Smooth muscle cell (in vitro differentiated cells): ENCODE data around the gene SPAG7. TPM values are rescaled to one million over a fixed set of nuclear protein-coding genes. Genes with fewer than 3 reads are reported as not detected.

Experiments used
- DNase-seq: peaks from one replicate; lab custom pipeline; 2025; ENCODE audit not compliant: unreplicated experiment; lab: John Stamatoyannopoulos, UW
- H2AFZ ChIP-seq: fragments of 200-600 bp; sonication (generic); 2 replicates; pipeline ENCODE4 v1.6.0; 2016; ENCODE audit warnings: antibody characterized with exemption, low read depth, mild to moderate bottlenecking
- H3F3A ChIP-seq: fragments of 200-600 bp; sonication (generic); 2 replicates; pipeline ENCODE4 v1.6.0; 2017; ENCODE audit warnings: antibody characterized with exemption, low read depth
- H3K27ac ChIP-seq: fragments of 200-600 bp; sonication (generic); 2 replicates; pipeline ENCODE4 v1.5.1; 2016; ENCODE audit warnings: low read depth, mild to moderate bottlenecking
- H3K27me3 ChIP-seq: fragments of 200-600 bp; sonication (generic); 2 replicates; pipeline ENCODE4 v1.6.1; 2016; ENCODE audit warnings: low read depth, mild to moderate bottlenecking
- H3K36me3 ChIP-seq: fragments of 200-600 bp; sonication (generic); 2 replicates; pipeline ENCODE4 v1.5.1; 2016; ENCODE audit warnings: low read depth
- H3K4me1 ChIP-seq: fragments of 200-600 bp; sonication (generic); 2 replicates; pipeline ENCODE4 v1.5.1; 2016; ENCODE audit warnings: low read depth
- H3K4me2 ChIP-seq: fragments of 200-600 bp; sonication (generic); 2 replicates; pipeline ENCODE4 v1.6.0; 2016; ENCODE audit warnings: mild to moderate bottlenecking
- H3K4me3 ChIP-seq: fragments of 200-600 bp; sonication (generic); 2 replicates; pipeline ENCODE4 v1.5.1; 2016; ENCODE audit warnings: mild to moderate bottlenecking
- H3K79me2 ChIP-seq: fragments of 200-600 bp; sonication (generic); 2 replicates; pipeline ENCODE4 v1.6.0; 2016; ENCODE audit warnings: low read depth, mild to moderate bottlenecking
- H3K9ac ChIP-seq: fragments of 200-600 bp; sonication (generic); 2 replicates; pipeline ENCODE4 v1.6.0; 2016; ENCODE audit warnings: low read depth
- H3K9me3 ChIP-seq: fragments of 200-600 bp; sonication (generic); replicated peaks from 2 replicates; pipeline ENCODE4 v1.5.1; 2016; ENCODE audit warnings: low read depth
- H4K20me1 ChIP-seq: fragments of 200-600 bp; sonication (generic); 2 replicates; pipeline ENCODE4 v1.6.0; 2016; ENCODE audit warnings: low read depth
- WGBS: methylation state at CpG from one replicate; pipeline ENCODE4 v1.1.7; 2016; ENCODE audit warnings: low lambda C conversion rate; 5-methylcytosine and 5-hydroxymethylcytosine counted together
- polyA plus RNA-seq: library from polyadenylated mRNA; unstranded; fragments of >200 nt; fragmentation: Nextera tagmentation; extraction: Ambion mirVana; gene quantifications from 2 replicates; pipeline ENCODE4 v1.2.1, GENCODE V29; 2016
- total RNA-seq: library from RNA; depleted of rRNA; stranded (reverse); fragments of >200 nt; gene quantifications from 2 replicates; pipeline ENCODE4 v1.2.3, GENCODE V29; 2014
- TF ChIP-seq, protein P1 (sequence below): fragments of 200-600 bp; sonication (generic); IDR thresholded peaks from 2 replicates; pipeline ENCODE4 v1.5.1; 2017; ENCODE audit warnings: borderline replicate concordance, mild to moderate bottlenecking, antibody characterized with exemption; ENCODE audit not compliant: insufficient read depth, poor library complexity, severe bottlenecking

The SPAG7 gene
- total and polyA plus RNA-seq, 2 experiments from 2014 or later, result 70.7 to 192 TPM

DNA sequence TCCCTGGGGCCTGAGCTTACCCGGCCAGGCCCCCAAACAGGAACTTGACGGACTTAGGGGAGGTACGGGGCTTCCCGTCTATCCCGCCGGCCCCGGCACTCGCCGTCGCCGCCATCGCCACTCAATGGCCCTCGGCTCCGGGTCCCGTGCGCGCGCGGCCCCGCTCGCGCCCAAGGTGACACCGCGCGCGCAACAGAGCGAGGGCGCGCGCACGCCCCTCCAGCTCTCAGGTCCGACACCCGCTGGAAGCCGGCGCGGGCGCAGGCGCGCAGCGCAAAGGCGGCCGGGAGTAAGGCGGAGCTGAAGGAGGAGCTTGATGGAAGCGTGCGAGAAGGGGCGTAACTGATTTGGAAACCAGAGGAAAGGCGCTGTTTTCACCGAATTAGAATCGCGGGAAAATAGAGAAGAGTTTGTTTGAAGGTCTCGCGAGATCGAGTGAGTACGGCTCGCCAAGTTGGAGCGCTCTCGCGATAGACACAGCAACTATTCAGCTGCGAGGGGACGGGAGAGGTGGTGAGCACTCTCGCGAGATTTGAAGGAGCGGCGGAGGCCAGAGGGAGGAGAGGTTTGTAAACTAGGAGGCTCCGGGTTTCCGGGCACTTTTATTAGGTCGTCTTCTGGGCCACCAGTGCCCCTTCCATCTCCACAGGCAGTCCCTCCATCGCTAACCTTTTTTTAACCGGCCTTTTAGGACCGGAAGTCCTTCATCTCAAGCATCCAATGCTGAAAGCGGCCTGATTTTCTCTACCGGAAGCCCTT is 27.6 kb downstream of the SPAG7 start, which contains the start of the genes RNF167 and SLC25A11:
RNF167 (plus strand) TSS at position 473 of the 759 bp plus-strand sequence. CDS start 642 bp downstream, outside the sequence.
SLC25A11 (minus strand) TSS at position 251 of the 759 bp plus-strand sequence; CDS start at position 115, 136 bp downstream.
- Histone ChIP-seq H4K20me1 (peaks cover 13% of the 10 kb centered on the region), H3K4me2 (peak within 1 kb of the TSS; percentile 95), H3K79me2 (peaks cover 48% of the 10 kb centered on the region), H3F3A (peaks cover 25% of the 10 kb centered on the region), H3K4me3 (peak within 1 kb of the TSS; percentile 77), H3K27ac (peak within 1 kb of the TSS; percentile 92), H2AFZ (peak within 1 kb of the TSS; percentile 71), H3K36me3 (no peaks in the 10 kb centered on the region), H3K27me3 (no peaks in the 10 kb centered on the region), H3K9ac (peak within 1 kb of the TSS; percentile 95), H3K9me3 (no peaks in the 10 kb centered on the region), H3K4me1 (peaks cover 12% of the 10 kb centered on the region)
- TF ChIP-seq, protein P1, sequence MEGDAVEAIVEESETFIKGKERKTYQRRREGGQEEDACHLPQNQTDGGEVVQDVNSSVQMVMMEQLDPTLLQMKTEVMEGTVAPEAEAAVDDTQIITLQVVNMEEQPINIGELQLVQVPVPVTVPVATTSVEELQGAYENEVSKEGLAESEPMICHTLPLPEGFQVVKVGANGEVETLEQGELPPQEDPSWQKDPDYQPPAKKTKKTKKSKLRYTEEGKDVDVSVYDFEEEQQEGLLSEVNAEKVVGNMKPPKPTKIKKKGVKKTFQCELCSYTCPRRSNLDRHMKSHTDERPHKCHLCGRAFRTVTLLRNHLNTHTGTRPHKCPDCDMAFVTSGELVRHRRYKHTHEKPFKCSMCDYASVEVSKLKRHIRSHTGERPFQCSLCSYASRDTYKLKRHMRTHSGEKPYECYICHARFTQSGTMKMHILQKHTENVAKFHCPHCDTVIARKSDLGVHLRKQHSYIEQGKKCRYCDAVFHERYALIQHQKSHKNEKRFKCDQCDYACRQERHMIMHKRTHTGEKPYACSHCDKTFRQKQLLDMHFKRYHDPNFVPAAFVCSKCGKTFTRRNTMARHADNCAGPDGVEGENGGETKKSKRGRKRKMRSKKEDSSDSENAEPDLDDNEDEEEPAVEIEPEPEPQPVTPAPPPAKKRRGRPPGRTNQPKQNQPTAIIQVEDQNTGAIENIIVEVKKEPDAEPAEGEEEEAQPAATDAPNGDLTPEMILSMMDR, result no peak
- WGBS, result under 1% methylated on average over 72 of the region's 72 CpGs
- peak; percentile 77 for DNase-seq

DNA sequence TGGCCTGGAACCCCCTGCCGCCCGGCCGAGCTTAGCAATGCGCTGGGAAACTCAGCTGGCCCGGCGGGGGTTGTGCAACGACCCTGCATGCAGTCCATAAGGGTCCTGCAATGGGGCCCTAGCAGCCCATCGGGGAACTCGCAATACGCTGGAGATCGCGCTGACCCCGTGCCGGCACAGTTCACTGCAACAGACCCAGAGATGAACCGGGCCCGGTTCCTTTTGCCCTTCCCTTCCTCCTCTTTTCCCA is 28.1 kb downstream of the SPAG7 start:
- H3K4me2 ChIP-seq, result peak overlapping the region; percentile 95
- H3K36me3 ChIP-seq, result no peaks in the 10 kb centered on the region
- peaks cover 21% of the 10 kb centered on the region for H3F3A ChIP-seq
- peak overlapping the region; percentile 59 for H3K9ac ChIP-seq
- H3K27me3 ChIP-seq, result no peaks in the 10 kb centered on the region
- H3K4me1 ChIP-seq, result peaks cover 12% of the 10 kb centered on the region
- H3K4me3 ChIP-seq, result peak overlapping the region; percentile 77
- DNase-seq, result no peak
- WGBS, result 2% methylated on average over 16 of the region's 16 CpGs
- peaks cover 8% of the 10 kb centered on the region for H4K20me1 ChIP-seq
- peak overlapping the region; percentile 6 for H2AFZ ChIP-seq
- peak overlapping the region; percentile 92 for H3K27ac ChIP-seq
- H3K79me2 ChIP-seq, result peaks cover 43% of the 10 kb centered on the region
- TF ChIP-seq, protein P1, result no peak
- no peaks in the 10 kb centered on the region for H3K9me3 ChIP-seq

DNA sequence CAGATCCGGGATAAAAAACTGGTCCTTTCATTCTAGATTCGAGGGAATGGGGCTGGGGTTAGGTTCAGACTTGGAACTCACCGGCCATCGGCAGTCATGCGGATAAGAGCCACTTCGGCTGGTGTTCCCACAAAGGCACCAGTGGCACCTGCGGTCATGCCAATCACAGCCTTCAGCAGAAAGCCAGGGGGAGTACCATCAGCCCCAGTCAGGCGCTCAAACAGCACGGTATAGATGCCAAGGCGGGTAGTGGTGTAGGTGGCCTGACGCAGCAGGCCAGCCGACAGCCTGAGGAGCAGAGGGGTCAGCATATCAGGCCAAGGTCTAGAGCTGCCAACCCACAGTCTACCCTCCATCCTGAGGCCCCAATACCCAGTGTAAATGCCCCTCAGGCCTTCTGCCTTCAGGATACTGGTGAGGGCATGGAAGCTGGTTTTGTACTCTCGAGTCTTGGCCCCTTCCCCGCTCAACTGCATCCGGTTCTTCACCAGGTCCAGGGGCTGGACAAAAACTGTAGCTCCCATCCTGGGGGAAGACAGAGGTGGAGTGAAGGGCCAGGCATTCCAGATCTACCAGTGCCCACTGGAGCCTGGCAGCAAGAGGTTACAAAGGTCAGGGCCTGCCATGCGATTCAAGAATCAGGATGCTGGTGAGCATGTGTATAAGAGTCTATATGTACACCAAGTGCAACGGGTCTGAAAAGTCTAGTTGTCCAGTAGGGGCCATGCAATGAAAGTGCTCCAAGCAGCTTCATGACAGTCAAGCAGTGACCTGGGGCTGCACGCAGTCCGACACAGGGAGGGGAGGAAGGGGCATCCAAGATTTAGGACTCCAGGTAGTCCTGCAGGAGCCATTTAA is 28.7 kb downstream of the SPAG7 start:
- no peak overlapping the region for H2AFZ ChIP-seq

More for the DNA sequence above, 28.7 kb downstream of the SPAG7 start:
- no peaks in the 10 kb centered on the region for H3K27me3 ChIP-seq
- H3K9ac ChIP-seq, result peak overlapping the region; percentile 59
- TF ChIP-seq, protein P1, result no peak
- WGBS, result 75% methylated on average over 19 of the region's 19 CpGs
- peaks cover 38% of the 10 kb centered on the region for H3K79me2 ChIP-seq
- peak overlapping the region; percentile 95 for H3K4me2 ChIP-seq
- no peaks in the 10 kb centered on the region for H3K36me3 ChIP-seq
- H3K4me1 ChIP-seq, result peaks cover 12% of the 10 kb centered on the region
- no peaks in the 10 kb centered on the region for H3K9me3 ChIP-seq
- H3F3A ChIP-seq, result peaks cover 17% of the 10 kb centered on the region
- H3K27ac ChIP-seq, result peak overlapping the region; percentile 92
- peaks cover 4% of the 10 kb centered on the region for H4K20me1 ChIP-seq
- no peak for DNase-seq
- H3K4me3 ChIP-seq, result peak overlapping the region; percentile 77
